GM23248 (cell line): ENCODE data around the gene ASTN1. TPM values are rescaled to one million over a fixed set of nuclear protein-coding genes. Genes with fewer than 3 reads are reported as not detected.

Experiments used
- DNase-seq: peaks from one replicate; pipeline ENCODE4 v3.0.0-alpha.2; 2015
- H2AFZ ChIP-seq: fragments of 200-600 bp; sonication (generic); 2 replicates; pipeline ENCODE4 v1.6.1; 2016; ENCODE audit warnings: antibody characterized with exemption
- H3F3A ChIP-seq: fragments of 200-600 bp; sonication (generic); 2 replicates; pipeline ENCODE4 v1.6.1; 2016; ENCODE audit warnings: mild to moderate bottlenecking, antibody characterized with exemption, mixed run types; ENCODE audit not compliant: insufficient read depth
- H3K27ac ChIP-seq: fragments of 200-600 bp; sonication (generic); 2 replicates; pipeline ENCODE4 v1.5.1; 2016; ENCODE audit warnings: mild to moderate bottlenecking
- H3K27me3 ChIP-seq: fragments of 200-600 bp; sonication (generic); replicated peaks from 2 replicates; pipeline ENCODE4 v1.6.1; 2016; ENCODE audit warnings: mild to moderate bottlenecking; ENCODE audit not compliant: insufficient read depth
- H3K36me3 ChIP-seq: fragments of 200-600 bp; sonication (generic); 2 replicates; pipeline ENCODE4 v1.6.1; 2016; ENCODE audit warnings: low read depth, mild to moderate bottlenecking
- H3K4me1 ChIP-seq: fragments of 200-600 bp; sonication (generic); 2 replicates; pipeline ENCODE4 v1.6.1; 2016; ENCODE audit warnings: mild to moderate bottlenecking; ENCODE audit not compliant: insufficient read depth
- H3K4me2 ChIP-seq: fragments of 200-600 bp; sonication (generic); one replicate; pipeline ENCODE4 v1.6.1; 2016; ENCODE audit warnings: mild to moderate bottlenecking; ENCODE audit not compliant: unreplicated experiment
- H3K4me3 ChIP-seq: fragments of 200-600 bp; sonication (generic); 2 replicates; pipeline ENCODE4 v1.5.1; 2016; ENCODE audit warnings: mild to moderate bottlenecking
- H3K79me2 ChIP-seq: fragments of 200-600 bp; sonication (generic); 2 replicates; pipeline ENCODE4 v1.6.1; 2016; ENCODE audit warnings: mild to moderate bottlenecking; ENCODE audit not compliant: insufficient read depth
- H3K9ac ChIP-seq: fragments of 200-600 bp; sonication (generic); 2 replicates; pipeline ENCODE4 v1.6.1; 2016; ENCODE audit warnings: mild to moderate bottlenecking
- H3K9me2 ChIP-seq: fragments of 200-600 bp; sonication (generic); 2 replicates; pipeline ENCODE4 v1.6.1; 2016; ENCODE audit warnings: mixed run types, mild to moderate bottlenecking, moderate library complexity; ENCODE audit not compliant: insufficient read depth
- H3K9me3 ChIP-seq: fragments of 200-600 bp; sonication (generic); one replicate; pipeline ENCODE4 v1.6.1; 2017; ENCODE audit warnings: low read depth
- H4K20me1 ChIP-seq: fragments of 200-600 bp; sonication (generic); 2 replicates; pipeline ENCODE4 v1.6.0; 2016; ENCODE audit not compliant: insufficient read depth
- EZH2 ChIP-seq: fragments of 200-600 bp; sonication (generic); IDR thresholded peaks from 2 replicates; pipeline ENCODE4 v1.6.1; 2018; ENCODE audit warnings: antibody characterized with exemption, mild to moderate bottlenecking; ENCODE audit not compliant: insufficient read depth, poor library complexity, severe bottlenecking
- EZH2phosphoT487 ChIP-seq: fragments of 200-600 bp; sonication (generic); IDR thresholded peaks from 2 replicates; pipeline ENCODE4 v1.6.1; 2018; ENCODE audit warnings: antibody characterized with exemption, moderate library complexity, mild to moderate bottlenecking, low read depth; ENCODE audit not compliant: insufficient read depth
- WGBS, 2 experiments: methylation state at CpG; one replicate each; pipeline ENCODE4 v1.1.6; 2015 to 2017; ENCODE audit warnings: low lambda C conversion rate in 2 of 2, low coverage in 1 of 2; ENCODE audit errors: missing lambda C conversion rate in 2 of 2; 5-methylcytosine and 5-hydroxymethylcytosine counted together
- in situ Hi-C: fragments of 300-500 bp; cut with MboI; formaldehyde crosslinking; loops from 2 replicates; pipeline ENCODE4 v1.15.0; 2020
- polyA plus RNA-seq: library from polyadenylated mRNA; unstranded; fragments of >200 nt; fragmentation: Nextera tagmentation; extraction: Ambion mirVana; gene quantifications from 2 replicates; pipeline ENCODE4 v1.2.1, GENCODE V29; 2016
- total RNA-seq: library from RNA; depleted of rRNA; stranded (reverse); fragments of >200 nt; shearing (Covaris generic); gene quantifications from 2 replicates; pipeline ENCODE4 v1.2.3, GENCODE V29; 2014

ASTN1 gene
- total and polyA plus RNA-seq, 2 experiments from 2014 or later = not detected

GRCh38 chr1:177053648-177054047 is 110.9 kb downstream of the ASTN1 start:
- no peak for DNase-seq
- Histone ChIP-seq H3K9ac (no peak overlapping the region), H3K4me3 (no peak overlapping the region), H3K79me2 (no peaks in the 10 kb centered on the region), H3K27me3 (no peaks in the 10 kb centered on the region), H3K4me1 (no peaks in the 10 kb centered on the region), H3K9me2 (no peaks in the 10 kb centered on the region), H3K36me3 (no peaks in the 10 kb centered on the region), H4K20me1 (no peaks in the 10 kb centered on the region), H2AFZ (no peak overlapping the region), H3F3A (no peaks in the 10 kb centered on the region), H3K4me2 (no peak overlapping the region), H3K9me3 (no peaks in the 10 kb centered on the region), H3K27ac (no peak overlapping the region)
- 53 to 62% methylated on average over 3 of the region's 3 CpGs for WGBS, 2 experiments
- in situ Hi-C loops = no loop called here
- no peak for TF ChIP-seq EZH2
- TF ChIP-seq EZH2phosphoT487 = no peak

GRCh38 chr1:177048314-177049069 is 116.0 kb downstream of the ASTN1 start:
- 46 to 61% methylated on average over 4 of the region's 4 CpGs for WGBS, 2 experiments
- H3K4me1 ChIP-seq = no peaks in the 10 kb centered on the region
- in situ Hi-C loops = no loop called here

GRCh38 chr1:177045151-177045550 is 119.4 kb downstream of the ASTN1 start:
- no peaks in the 10 kb centered on the region for H3F3A ChIP-seq
- no peaks in the 10 kb centered on the region for H3K79me2 ChIP-seq
- H3K9ac ChIP-seq = no peak overlapping the region
- H3K9me3 ChIP-seq = no peaks in the 10 kb centered on the region
- H2AFZ ChIP-seq = no peak overlapping the region
- H3K27me3 ChIP-seq = no peaks in the 10 kb centered on the region
- H3K36me3 ChIP-seq = no peaks in the 10 kb centered on the region
- no peak for DNase-seq
- no peak overlapping the region for H3K4me2 ChIP-seq
- no peak for TF ChIP-seq EZH2phosphoT487
- no peak for TF ChIP-seq EZH2
- H3K27ac ChIP-seq = no peak overlapping the region
- no peaks in the 10 kb centered on the region for H3K9me2 ChIP-seq
- WGBS, 2 experiments = 50 to 53% methylated on average over 3 of the region's 3 CpGs
- in situ Hi-C loops = no loop called here
- H3K4me1 ChIP-seq = no peaks in the 10 kb centered on the region
- no peaks in the 10 kb centered on the region for H4K20me1 ChIP-seq
- no peak overlapping the region for H3K4me3 ChIP-seq

More at GRCh38 chr1:177048314-177049069, 116.0 kb downstream of the ASTN1 start:
- no peaks in the 10 kb centered on the region for H3K36me3 ChIP-seq
- no peak overlapping the region for H3K4me2 ChIP-seq
- no peaks in the 10 kb centered on the region for H3F3A ChIP-seq
- no peak overlapping the region for H3K9ac ChIP-seq
- H3K79me2 ChIP-seq = no peaks in the 10 kb centered on the region
- TF ChIP-seq EZH2phosphoT487 (no peak), EZH2 (no peak)
- no peaks in the 10 kb centered on the region for H3K9me2 ChIP-seq
- H3K27me3 ChIP-seq = no peaks in the 10 kb centered on the region
- no peak overlapping the region for H3K4me3 ChIP-seq
- no peak overlapping the region for H3K27ac ChIP-seq
- H4K20me1 ChIP-seq = no peaks in the 10 kb centered on the region
- no peak for DNase-seq
- no peak overlapping the region for H2AFZ ChIP-seq
- no peaks in the 10 kb centered on the region for H3K9me3 ChIP-seq

GRCh38 chr1:177044390-177044789 is 120.1 kb downstream of the ASTN1 start:
- Histone ChIP-seq H4K20me1 (no peaks in the 10 kb centered on the region), H3K27ac (no peak overlapping the region), H3K4me2 (no peak overlapping the region), H2AFZ (no peak overlapping the region), H3K4me3 (no peak overlapping the region), H3K9me3 (no peaks in the 10 kb centered on the region), H3K79me2 (no peaks in the 10 kb centered on the region), H3K27me3 (no peaks in the 10 kb centered on the region), H3K36me3 (no peaks in the 10 kb centered on the region), H3K4me1 (no peaks in the 10 kb centered on the region), H3F3A (no peaks in the 10 kb centered on the region), H3K9ac (no peak overlapping the region), H3K9me2 (no peaks in the 10 kb centered on the region)
- in situ Hi-C loops = no loop called here
- TF ChIP-seq EZH2phosphoT487 (no peak), EZH2 (no peak)
- DNase-seq = no peak
- WGBS, 2 experiments = 79 to 81% methylated on average over 8 of the region's 8 CpGs

- no peaks in the 10 kb centered on the region for H3K4me1 ChIP-seq
- H3K4me3 ChIP-seq = no peak overlapping the region
- no peak overlapping the region for H3K27ac ChIP-seq
- TF ChIP-seq EZH2phosphoT487 (no peak), EZH2 (no peak)
- H3K9ac ChIP-seq = no peak overlapping the region
- H3K36me3 ChIP-seq = no peaks in the 10 kb centered on the region
- DNase-seq = no peak
- H3K4me2 ChIP-seq = no peak overlapping the region
- no peaks in the 10 kb centered on the region for H3K27me3 ChIP-seq
- no peaks in the 10 kb centered on the region for H3K79me2 ChIP-seq
- no peak overlapping the region for H2AFZ ChIP-seq
- no peaks in the 10 kb centered on the region for H3K9me2 ChIP-seq
- no peaks in the 10 kb centered on the region for H3K9me3 ChIP-seq
- WGBS, 2 experiments = 2 to 7% methylated on average over 5 of the region's 5 CpGs
- H4K20me1 ChIP-seq = no peaks in the 10 kb centered on the region
- in situ Hi-C loops = no loop called here
- H3F3A ChIP-seq = no peaks in the 10 kb centered on the region
These were observed 120.9 kb downstream of the ASTN1 start for GRCh38 chr1:177043597-177043996.
